22Rv1 (cell line): ENCODE data around the gene PDE4B.

ENCODE experiments used
- H3K27ac ChIP-seq: fragments of 450-650 bp; 2 replicates; pipeline ENCODE4 v1.5.1; 2017
- CTCF ChIP-seq: fragments of 450-650 bp; IDR thresholded peaks from 2 replicates; pipeline ENCODE4 v1.5.1; 2017; ENCODE audit warnings: mild to moderate bottlenecking
- ZFX ChIP-seq: fragments of 450-650 bp; IDR thresholded peaks from 2 replicates; pipeline ENCODE4 v1.6.1; 2017; ENCODE audit warnings: antibody characterized with exemption, borderline replicate concordance

The PDE4B gene

GRCh38 chr1:65881067-65881594, 88.4 kb downstream of the PDE4B start:
- H3K27ac ChIP-seq: no peak overlapping the region
- TF ChIP-seq CTCF (no peak), ZFX (no peak)

- no peak for TF ChIP-seq CTCF
- TF ChIP-seq ZFX: no peak
- no peak overlapping the region for H3K27ac ChIP-seq
Measured at GRCh38 chr1:65882076-65882475, 89.4 kb downstream of the PDE4B start.

- TF ChIP-seq ZFX (no peak), CTCF (no peak)
Measured at GRCh38 chr1:65889441-65889840, 96.7 kb downstream of the PDE4B start.

GRCh38 chr1:65890201-65890843, 97.6 kb downstream of the PDE4B start:
- TF ChIP-seq ZFX (no peak), CTCF (no peak)
- H3K27ac ChIP-seq: no peak overlapping the region

More at GRCh38 chr1:65889441-65889840, 96.7 kb downstream of the PDE4B start:
- no peak overlapping the region for H3K27ac ChIP-seq

- no peak for TF ChIP-seq CTCF
- TF ChIP-seq ZFX: no peak
- no peak overlapping the region for H3K27ac ChIP-seq
Measured at GRCh38 chr1:65894738-65895605, 102.3 kb downstream of the PDE4B start.

GRCh38 chr1:65896721-65897120, 104.0 kb downstream of the PDE4B start:
- H3K27ac ChIP-seq: no peak overlapping the region
- no peak for TF ChIP-seq CTCF

- TF ChIP-seq CTCF (no peak), ZFX (no peak)
- H3K27ac ChIP-seq: no peak overlapping the region
Measured at GRCh38 chr1:65897485-65897884, 104.8 kb downstream of the PDE4B start.
